OCI-M2 (cell line): Measurements from ENCODE around the gene C2orf49.
A peak's percentile ranks its signal among the peaks of the same experiment; 100 is the strongest.

Experiments used
- DNase-seq: peaks from one replicate; lab custom pipeline; 2025; ENCODE audit not compliant: unreplicated experiment; lab: John Stamatoyannopoulos, UW

Gene C2orf49

DNA sequence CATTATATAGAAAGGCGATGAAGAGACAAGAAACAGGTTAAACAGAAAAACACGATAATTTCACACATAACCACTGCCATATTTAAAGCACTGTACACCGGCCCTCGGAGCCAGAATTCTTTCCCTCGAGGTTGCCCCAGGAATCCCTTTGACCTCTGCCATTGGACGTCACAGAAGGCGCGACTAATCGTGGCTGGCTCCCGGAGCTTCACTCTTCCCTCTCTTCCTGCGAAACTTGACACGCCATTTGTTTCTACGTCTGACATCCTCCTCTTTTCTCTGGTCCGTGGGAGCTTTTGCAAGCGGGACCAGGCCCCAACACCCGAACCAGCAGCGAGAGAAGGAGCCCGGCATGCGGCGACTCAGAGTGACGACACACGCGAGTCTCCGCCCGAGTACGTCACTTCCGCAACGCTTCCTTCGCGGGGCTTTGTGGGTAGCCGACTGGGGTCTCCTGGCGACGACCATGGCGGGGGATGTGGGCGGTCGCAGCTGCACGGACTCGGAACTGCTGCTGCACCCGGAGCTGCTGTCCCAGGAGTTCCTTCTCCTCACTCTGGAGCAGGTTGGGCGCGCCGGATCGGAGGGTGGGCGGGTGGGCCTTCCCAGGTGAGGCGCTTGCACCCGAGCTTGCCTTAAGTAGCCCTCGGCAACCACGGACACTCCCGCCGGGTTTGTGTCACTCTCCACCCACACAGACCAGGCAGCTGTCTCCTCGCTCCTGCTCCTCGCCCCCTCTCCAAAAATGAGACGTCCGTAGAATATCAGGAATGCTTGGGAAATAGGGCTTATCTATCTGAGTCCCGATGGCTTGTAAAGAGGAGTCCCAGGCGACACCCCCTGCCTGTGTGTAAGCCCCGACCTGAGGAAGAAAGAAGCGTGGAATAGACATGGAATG, at the start of gene C2orf49:
TSS of gene C2orf49 (plus strand) at position 419 of the 898 bp plus-strand sequence. CDS start at position 467, 48 bp downstream.
- peak; percentile 39 for DNase-seq

DNA sequence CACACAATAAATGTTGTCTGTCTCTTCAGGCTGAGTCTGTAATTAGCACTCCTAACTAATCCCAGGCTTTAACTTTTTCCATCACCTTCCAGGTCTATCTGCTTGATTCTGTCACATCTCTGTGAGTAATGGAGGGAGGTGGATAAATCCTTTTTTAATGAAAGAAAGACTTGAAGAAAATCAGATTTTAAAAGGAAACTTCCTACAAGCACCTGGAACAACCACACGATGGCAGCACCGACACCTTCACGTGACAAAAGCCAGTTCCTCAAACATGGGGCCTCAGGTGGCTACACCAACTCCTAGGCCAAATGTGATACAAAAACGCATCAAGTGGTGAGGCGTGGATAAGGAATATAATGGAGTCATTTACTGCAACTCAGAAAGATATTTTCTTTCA, 49.6 kb upstream of the C2orf49 start:
- no peak for DNase-seq

DNA sequence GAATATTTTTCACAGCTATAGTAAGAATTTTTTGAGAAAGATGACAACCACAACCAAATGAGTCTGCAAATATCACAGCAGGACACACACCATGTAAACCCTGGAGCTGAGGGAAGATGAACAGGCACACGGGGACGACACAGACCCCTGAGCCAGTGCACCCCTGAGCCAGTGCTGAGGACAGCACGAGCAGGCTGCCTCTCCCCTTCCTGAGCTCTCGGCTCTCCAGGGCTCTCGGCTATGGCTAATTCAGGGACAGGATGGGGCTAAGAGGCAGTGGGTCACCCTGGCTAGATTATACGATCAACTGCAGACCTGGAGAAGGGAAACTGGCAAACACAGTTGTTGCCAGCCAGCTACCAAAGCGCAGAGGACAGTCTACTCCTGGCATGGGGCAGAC, 49.2 kb upstream of the C2orf49 start:
- DNase-seq: no peak

DNA sequence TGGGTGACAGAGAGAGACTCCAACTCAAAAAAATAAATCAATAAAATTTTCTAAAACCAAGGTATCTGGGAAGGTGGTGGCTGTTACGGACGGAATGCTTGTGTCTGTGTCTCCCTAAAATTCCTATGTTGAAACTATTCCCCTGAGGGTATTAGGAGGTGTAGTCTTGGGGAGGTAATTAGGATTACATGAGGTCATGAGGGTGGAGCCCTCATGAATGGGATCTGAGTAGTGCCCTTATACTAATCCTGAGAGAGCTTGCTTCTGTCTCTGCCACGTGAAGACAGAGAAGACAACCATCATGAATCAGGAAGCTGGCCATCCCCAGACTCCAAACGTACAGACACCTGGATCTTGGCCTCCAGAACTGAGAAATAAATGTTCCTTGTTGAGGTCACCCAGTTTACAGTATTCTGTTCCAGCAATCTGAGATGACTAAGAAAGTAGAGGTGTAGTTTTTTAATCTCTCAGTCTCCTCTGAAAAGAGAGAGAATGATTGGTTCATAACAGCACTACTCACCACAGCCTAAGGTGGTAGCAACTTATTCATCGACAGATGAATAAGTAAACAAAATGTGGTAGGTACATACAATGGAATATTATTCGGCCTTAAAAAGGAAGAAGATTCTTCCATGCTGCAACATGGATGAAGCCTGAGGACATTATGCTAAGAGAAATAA, 46.2 kb upstream of the C2orf49 start:
- no peak for DNase-seq

DNA sequence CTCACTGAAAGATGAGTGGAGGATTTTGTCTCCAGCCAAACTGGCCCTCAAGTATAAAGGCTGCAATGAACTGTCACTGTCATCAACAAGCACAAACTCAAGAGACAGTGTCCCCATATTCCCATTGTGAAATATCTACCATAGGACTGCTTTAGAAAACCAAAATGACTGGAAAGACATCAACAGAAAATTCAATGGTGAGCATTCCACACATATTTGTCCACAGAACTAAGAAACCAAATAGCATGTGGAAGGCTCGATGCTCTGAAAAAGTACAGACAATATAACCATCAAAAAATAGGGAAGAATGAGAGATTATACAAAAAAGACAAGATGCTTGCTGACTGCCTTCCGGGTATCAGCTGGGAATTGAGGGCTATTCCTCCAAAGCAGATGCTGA, 45.4 kb upstream of the C2orf49 start:
- DNase-seq: no peak

DNA sequence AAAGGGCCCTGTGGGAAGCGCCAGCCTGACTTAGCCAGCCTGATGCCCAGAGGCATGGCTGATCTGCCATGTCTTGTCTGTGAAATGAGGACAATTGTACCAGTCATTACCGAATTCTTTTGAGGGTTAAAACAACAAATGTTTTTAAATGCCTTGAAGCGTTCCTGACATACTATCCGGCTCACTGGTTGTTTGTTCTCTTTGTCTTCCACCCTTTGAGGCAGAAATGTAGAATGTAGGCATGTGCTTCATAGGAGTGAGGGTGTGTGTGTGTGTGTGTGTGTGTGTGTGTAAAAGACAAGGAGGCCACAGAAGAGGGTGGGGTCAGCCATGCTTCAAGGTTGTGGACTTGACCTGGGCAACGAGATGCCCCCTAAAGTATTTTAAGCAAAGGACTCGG, 43.3 kb upstream of the C2orf49 start:
- DNase-seq: no peak

DNA sequence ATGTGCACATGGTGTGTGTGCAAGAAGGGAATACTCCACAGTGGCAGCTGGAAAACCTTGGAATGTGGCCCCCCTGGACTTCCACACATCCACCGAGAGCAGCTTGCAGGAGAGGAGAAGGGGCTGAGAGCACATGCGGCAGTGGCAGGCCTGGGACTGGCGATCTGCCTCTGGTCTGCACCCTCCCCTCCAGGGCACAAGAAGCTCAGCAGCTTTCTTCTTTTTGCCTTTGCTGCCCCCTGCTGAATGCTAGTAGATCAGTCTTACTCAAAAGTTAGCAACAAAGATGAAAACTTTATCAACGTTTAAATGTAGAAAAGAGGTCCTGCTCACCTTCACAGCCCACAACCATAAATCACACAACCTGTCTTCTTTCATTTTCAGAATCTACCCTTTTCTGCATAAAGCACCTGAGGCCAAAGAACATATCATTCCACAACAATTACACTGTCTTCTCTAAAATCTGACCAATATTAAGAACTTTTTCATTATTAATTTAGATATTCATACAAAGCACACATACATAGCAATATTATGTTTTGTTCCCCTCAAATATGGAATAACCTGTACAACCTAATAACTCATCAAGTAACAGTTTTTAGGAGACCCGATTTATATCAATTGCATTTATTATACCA, 42.4 kb upstream of the C2orf49 start:
- no peak for DNase-seq

DNA sequence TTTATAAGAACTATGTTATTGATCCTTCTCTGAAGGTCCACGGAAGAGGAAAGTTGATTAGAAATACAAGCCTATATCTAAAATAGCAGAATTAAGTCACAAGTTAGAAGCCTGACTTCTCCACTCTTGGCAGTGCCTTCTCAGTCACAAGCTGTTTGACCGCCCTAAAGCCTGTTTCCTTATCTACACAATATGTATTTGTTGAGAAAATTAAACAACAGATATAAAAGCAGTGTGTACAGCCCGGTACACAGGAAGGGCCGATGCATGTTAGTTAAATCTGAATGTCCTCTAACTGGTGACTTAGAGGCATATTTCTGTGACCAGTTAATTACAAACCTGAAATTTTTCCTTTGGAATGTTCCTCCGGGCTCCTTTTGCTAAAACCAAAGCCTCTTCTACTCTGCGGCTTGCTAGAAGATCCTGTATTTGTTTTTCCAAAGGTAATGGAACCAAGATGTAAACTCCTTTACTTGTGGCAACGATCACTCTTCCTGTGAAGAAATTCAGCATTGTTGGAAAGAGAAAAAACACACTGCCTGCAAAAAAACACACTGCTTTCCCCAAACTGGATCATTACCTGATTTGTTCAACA, 41.2 kb upstream of the C2orf49 start:
- no peak for DNase-seq

DNA sequence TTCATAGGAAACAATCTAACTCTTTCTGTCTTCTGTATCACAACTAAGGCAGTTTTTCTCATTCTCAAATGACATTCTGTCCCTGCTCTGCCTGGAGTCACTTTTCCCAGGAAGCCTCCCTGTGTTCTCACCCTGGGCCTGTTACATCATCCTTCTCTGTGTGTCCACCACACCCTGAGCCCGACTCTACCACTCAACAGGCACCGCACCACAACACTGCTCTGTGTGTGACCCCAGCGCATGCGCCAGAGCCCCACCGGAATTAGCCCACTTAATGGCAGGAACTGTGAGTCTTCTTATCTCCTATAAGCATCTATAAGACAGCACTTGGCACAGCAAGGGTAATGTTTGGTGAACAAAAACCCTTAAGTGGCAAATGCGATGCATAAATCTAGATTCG, 40.1 kb upstream of the C2orf49 start:
- no peak for DNase-seq

DNA sequence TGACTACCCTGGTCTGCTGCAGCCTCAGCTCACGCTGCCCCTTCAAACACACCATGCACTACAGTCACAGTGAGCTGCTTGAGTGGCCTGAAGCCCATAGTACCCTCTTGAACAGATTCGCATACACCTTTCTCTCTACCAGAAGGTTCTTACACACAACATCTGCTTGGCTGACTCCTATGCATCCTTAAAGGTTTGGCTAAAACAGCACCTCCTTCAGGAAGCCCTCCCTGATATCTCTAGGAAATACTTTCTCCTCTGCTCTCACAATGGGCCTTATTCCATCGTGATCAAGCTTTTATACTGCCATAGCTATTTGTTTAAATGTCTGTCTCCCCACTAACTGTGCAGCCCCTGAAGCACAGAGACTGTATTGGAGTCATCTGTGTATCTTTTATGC, 39.3 kb upstream of the C2orf49 start:
- DNase-seq: no peak

DNA sequence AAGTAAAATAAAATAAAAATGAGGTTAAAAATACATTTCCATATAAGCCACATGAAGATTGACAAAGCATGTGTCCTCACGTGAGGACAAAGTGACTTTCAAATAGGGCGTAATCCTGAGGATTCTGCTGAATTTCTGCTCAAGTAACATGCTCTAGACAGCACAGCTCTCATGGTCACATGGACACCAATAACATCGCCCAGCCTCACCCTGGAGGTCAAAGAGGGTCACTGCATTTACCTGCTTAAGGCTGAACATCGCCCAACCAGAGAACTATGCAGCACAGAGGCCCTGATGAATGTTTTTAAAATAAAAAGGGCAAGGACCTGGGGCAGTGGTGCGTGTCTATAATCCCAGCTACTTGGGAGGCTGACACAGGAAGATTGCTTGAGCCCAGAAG, 38.0 kb upstream of the C2orf49 start:
- DNase-seq: no peak

DNA sequence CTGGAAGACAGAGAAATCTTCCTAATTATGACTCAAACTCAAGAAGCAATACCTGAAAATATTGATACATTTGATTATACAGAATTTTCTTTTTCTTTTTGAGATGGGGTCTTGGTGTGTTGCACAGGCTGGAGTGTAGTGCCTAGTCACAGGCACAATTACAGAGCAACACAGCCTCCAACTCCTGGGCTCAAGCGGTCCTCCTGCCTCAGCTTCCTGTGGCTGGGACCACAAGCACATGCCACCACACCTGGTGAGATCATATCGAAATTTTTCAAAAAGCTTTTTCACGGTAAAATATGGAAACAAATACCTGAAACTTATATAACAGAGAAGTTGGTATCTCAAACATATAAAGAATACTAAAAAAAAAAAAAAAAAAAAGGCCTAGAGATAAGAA, 35.7 kb upstream of the C2orf49 start:
- no peak for DNase-seq

DNA sequence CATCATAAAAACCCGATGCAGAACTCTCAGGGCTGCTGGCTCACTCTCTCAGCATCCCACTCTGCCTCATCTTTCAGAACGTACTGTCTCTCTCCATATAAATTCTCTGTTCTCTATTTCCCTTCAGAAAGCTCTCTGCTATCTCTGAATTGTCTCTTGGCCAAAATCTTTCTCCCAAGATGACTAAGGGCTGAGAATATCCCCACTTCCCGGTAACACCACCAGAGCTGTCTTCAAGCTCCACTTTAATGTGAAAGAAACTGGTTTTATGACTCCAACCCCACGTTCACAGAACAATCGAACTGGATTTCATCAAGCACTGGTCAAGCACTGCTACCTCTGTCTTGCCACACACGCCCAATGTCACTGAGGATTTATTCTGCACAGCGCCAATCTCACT, 30.2 kb upstream of the C2orf49 start:
- DNase-seq: no peak

DNA sequence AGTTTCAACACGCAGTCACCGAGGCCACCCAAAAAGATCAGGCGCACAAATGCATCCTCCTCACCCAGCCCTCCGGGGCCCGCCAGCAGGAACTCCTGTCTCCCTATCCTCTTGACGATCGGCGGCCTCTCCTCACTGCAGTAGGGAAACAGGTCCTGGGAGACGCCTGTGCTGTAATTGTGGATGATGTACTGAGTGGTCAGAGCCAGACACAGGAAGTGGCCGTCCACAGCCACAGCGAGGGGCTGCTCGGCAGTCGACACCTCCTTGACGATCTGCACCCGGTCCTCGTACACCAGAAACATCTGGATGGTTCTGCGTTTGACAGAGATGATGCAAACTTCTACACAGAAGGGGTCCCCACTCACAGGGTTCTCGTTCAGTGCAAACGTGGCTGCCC, 29.8 kb upstream of the C2orf49 start:
- no peak for DNase-seq

DNA sequence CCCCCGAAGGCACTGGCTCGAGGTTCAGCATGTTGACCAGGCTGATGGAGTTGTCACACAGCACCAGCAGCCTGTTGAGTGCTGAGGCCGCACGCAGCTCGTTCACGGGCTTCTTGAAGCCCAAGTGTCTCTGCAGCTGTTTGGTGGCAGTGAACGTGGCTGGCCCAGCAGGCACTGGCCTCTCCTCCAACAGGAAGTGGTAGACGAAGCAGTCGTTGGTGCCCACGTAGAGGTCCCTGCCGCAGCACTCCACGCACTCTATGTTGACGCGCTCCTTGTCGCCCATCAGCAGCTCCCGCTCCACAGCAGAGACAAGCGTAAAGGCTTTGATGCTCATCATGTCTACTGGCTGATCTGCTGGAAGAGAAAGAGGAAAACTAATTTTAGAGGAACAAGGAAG, 29.4 kb upstream of the C2orf49 start:
- DNase-seq: no peak

DNA sequence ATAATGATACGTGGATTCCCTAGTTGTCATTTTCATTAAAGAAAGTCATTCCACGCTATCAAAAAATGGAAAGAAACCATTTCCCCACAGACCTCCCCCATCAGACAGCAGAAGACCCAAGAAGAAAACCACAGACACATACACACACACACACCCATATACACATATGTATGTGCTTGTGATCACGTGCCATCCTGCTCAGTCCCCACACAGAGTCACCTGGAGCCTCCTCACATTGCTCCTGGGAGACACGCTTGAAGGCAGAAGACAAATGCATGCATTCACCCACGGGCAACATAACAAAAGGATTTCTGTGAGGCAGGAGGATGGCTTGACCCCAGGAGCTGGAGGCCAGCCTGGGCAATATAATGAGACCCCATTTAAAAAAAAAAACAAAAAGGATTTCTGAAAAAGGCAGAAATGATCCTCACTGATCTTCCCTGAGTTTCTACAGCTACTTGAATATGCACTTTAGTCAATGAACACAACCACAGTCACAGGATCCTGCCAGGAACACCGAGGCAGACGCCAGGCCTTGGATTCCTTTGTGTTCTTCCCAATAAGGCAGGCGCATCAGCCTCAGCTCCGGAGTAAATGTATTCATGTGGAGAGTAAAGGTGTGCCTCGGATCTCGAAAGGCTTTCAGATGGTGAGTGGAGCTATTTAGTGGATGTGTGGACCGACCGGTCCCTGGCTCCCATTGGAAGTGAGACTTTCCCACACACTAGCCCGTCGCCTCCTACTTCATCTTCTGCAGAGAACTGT, 28.8 kb upstream of the C2orf49 start:
- no peak for DNase-seq

DNA sequence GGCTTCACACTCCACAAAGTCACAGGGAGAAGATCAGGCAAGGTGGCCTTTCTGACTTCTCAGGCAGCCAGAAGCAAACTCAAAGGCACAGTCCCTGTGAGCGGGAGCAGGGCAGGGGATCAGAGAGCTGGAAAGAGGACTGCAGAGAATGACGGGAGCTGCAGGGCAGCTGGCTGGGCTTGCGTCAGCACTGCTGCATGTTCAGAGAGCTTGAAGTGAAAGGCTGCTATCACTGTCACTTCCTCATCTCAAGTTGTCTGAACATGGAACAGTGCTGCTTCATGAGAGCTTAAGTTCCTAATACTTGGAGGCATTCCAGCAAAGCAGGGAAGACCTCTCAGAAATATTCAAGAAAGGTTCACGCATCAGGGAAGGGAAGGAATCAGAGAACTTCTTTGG, 28.2 kb upstream of the C2orf49 start:
- no peak for DNase-seq

DNA sequence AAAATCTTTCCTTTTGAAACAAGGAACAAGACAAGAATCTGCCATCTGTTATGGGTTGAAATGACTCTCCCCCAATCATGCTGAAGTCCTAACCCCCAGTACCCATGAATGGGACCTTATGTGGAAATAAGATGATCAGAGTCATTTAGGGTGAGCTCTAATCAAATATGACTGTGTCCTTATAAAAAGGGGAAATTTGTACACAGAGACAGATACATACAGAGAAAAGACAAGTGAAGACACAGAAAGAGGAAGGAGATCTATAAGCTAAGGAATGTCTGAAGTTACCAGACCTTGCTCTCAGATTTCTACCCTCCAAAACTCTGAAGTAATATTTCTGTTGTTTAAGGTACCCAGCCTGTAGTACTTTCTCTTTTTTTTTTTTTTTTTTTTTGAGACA, 23.5 kb upstream of the C2orf49 start:
- DNase-seq: no peak

DNA sequence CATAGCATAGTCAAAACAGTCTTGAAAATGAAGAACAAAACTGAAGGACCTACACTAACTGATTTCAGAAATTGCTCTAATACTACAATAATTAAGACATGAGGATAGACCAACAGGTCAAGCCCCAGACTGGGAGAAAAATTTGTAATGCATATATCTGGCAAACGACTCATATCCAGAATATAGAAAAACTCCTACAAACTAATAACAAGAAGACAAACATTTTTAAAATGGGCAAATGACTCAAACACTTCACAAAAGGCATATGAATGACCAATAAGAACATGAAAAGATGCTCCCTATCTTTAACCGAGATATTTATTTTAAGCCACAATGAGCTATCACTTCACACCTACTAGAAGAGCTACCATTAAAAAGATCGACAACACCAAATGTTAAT, 22.0 kb upstream of the C2orf49 start:
- DNase-seq: no peak

DNA sequence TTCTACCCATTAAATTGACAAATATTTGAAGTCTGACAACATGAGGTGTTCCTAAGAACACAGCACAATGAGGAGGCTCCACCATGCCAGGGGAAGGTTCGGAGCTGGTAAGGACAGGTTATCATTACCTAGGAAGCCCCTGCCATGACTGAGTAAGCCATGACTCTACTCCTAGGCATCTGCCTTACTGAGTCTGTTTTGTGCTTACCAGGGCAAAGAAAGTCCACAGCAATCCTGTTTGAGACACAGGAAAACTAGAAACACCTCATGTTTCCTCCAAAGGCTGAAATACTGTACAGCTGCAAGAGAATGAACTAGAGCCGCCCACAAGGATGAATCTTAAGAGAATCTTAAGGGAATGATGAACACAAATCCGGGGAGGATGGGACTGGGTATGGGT, 19.4 kb upstream of the C2orf49 start:
- no peak for DNase-seq

DNA sequence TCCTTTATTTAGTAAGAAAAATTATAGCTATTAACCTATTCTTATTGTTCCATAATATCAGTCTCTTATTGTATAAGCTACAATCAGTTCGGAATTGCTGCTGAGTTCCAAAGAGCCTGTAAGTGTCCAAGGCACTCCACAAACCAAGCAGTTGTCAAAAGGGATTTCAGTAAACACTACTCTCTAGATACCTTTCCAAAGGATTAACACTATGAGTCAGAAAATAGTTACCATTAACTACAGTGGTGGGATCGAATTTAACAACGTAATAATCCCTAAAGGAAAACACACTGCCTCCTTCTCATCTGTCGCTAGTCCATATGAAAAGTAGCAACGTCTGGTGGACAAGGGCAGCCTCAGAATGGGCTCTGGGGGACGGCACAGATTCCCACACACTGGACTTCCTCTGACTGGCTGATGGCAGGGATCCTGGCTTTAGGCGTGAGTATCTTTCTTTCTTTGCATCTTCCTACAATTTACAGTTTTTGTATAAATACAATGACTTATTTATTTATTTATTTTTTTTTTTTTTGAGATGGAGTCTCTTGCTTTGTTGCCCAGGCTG, 16.6 kb upstream of the C2orf49 start:
- no peak for DNase-seq
